HT-29 (cell line): ENCODE measurements around the gene PASD1. TPM values are rescaled to one million over a fixed set of nuclear protein-coding genes. Genes with fewer than 3 reads are reported as not detected.
"Not testable (repeated sequence)": the region's sequence is repeated elsewhere in the genome, so short reads cannot be mapped to it uniquely, and the experiment has no call there.

ENCODE experiments used
- DNase-seq: peaks from one replicate; pipeline ENCODE4 v3.0.0-alpha.2; 2015; ENCODE audit warnings: low spot score
- total RNA-seq: library from RNA; depleted of rRNA; stranded (reverse); fragments of >200 nt; shearing (Covaris generic); gene quantifications from 2 replicates; pipeline ENCODE4 v1.2.3, GENCODE V29; 2014; rRNA removed

The PASD1 gene, protein sequence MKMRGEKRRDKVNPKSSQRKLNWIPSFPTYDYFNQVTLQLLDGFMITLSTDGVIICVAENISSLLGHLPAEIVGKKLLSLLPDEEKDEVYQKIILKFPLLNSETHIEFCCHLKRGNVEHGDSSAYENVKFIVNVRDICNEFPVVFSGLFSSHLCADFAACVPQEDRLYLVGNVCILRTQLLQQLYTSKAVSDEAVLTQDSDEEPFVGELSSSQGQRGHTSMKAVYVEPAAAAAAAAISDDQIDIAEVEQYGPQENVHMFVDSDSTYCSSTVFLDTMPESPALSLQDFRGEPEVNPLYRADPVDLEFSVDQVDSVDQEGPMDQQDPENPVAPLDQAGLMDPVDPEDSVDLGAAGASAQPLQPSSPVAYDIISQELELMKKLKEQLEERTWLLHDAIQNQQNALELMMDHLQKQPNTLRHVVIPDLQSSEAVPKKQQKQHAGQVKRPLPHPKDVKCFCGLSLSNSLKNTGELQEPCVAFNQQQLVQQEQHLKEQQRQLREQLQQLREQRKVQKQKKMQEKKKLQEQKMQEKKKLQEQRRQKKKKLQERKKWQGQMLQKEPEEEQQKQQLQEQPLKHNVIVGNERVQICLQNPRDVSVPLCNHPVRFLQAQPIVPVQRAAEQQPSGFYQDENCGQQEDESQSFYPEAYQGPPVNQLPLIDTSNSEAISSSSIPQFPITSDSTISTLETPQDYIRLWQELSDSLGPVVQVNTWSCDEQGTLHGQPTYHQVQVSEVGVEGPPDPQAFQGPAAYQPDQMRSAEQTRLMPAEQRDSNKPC
- total RNA-seq = not detected in 2 replicates

DNA sequence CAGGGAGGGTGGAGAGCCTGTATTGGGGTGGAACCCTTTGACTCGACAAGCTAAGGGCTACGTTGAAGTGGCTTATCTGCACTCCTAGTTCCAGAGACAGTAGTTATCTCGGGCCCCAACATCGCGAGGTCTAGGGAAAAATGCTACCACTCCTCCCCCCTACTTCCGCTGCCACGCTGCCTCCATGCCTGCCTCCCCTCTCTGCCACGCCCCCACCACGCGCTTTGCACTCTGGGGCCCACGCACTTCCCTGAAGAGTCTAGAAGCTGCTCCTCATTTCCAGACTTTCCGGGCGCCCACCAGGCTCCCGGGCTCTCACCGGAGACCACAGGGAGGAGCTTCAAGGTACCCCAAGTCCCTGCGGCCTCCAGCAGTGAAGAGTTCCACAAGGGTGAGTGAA lies at the start of gene PASD1:
PASD1 (plus strand) TSS at position 227 of the 400 bp plus-strand sequence. CDS start 37,879 bp downstream, outside the sequence.
- no peak for DNase-seq

DNA sequence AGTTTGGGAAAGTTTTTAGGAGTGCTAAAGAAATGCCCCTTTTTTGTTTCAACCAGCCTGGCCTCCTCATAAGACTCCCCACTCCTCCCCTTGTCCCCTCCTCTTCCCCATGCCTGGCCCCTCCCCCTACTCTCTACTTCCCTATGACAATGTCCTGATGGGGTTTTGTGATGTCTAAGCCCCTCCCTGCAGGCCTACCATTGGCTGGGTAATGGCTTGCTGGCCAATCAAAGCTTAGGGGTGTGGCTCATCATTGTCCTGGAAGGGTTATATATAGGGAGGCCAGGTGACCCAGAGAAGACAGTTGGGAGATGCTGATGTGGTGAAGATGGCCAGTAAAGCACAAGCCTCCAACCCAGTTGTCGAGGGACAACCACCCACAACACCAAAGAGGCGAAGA lies 48.2 kb upstream of the PASD1 start:
- no peak for DNase-seq

DNA sequence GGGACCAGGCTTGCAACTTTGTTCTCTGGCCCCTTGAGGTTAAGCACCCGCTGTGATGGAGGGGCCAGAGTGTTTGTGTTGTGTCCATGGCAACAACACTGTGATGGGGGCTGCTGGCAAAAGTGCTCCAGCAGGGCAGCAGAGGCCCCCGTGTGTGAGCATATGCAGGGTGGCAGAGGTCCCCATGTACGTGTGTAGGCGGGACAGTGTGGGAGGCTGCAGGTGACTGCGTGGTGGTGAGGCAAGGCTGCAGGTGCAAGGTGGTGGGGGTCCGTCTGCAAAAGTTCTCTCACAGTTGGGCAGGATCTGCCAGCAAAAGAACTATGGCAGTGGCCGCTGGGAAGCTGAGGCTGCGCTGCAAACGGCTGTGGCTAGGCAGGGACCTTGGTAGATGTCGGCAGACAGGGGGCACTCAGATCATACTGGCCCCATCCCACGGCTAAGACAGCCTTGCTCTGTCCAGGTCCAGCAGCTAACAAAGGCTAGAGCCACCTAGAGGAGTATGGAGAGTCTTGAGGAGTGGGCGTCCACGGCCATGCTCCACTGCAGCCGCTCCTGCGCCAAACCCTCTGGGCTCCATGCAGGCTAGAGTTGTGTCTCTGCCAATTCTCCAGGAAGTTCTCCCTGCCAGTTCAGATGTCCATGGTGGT lies 46.8 kb upstream of the PASD1 start:
- DNase-seq = no peak

DNA sequence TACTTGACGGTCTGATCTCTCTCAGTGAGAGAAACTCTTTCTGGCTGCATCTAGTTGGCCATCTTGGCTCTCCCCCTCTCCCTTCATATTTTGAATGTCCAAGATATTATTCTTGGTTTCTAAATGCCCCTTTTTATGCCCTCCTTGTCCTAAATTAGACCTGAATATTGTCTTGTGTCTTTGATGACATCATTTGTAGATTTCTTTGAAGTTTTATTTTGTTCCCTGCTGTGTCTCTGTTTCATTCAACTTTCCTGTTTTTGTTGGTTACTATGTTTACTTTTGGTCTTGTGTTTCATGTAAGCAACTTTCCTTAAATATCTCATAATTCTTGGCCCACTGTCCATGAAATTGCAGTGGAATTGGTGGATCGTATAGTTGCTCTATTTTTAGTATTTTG lies 46.1 kb upstream of the PASD1 start:
- no peak for DNase-seq

DNA sequence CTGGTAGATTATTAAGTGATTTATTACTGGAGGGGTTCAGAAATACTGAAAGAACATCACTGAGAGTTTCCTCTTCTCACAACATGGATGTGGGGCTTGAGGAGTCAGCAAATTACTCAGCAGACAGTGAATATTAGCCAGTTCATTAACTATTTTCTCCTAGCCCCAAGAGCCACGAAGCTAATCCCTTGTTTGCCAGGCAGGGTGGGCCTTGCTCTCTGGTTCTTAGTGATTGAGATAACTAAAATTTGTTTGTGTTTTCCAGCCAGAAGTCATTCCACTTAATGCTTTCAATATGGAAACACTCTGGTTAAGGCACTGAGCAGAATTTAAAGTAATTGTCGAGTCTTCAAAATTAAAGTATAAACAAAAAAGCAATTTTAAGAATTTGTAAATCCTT lies 40.1 kb upstream of the PASD1 start:
- DNase-seq = no peak

DNA sequence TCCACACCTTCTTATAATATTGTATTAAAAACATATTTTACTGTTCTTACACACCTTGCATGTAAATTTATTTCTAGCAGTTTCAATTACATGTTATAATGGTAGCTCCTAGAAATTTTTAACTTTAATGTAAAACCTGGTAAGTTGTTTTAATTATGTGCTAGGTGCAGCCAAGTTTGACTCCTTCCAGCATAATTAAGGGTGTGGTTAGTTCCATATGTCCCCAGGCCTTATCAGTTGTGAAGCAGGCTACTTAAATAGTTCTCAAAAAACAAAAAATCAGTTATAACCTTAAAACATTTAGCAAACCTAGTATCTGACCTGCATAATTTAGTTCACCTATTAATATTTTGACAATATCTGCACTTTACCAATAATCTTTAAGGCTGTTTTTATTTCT lies 26.9 kb upstream of the PASD1 start:
- DNase-seq = no peak

DNA sequence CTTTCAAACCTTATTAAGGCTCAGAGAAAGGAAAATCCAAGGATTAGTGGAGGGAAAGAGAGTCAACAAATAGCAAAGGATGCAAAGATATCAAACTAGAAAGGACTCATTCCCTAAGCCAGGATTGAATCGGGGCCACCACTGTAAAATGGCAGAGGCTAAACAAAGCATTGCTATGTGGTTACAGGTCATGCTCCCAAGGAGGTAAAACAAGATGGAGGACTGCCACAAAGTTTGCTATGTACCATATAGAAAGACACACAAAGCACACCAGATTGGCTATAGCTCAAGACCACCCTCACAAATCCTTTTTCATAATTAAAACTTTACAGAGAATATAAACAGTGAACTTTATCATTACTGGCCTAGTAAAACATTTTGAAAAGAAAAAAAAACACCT lies 25.9 kb upstream of the PASD1 start:
- DNase-seq = no peak

DNA sequence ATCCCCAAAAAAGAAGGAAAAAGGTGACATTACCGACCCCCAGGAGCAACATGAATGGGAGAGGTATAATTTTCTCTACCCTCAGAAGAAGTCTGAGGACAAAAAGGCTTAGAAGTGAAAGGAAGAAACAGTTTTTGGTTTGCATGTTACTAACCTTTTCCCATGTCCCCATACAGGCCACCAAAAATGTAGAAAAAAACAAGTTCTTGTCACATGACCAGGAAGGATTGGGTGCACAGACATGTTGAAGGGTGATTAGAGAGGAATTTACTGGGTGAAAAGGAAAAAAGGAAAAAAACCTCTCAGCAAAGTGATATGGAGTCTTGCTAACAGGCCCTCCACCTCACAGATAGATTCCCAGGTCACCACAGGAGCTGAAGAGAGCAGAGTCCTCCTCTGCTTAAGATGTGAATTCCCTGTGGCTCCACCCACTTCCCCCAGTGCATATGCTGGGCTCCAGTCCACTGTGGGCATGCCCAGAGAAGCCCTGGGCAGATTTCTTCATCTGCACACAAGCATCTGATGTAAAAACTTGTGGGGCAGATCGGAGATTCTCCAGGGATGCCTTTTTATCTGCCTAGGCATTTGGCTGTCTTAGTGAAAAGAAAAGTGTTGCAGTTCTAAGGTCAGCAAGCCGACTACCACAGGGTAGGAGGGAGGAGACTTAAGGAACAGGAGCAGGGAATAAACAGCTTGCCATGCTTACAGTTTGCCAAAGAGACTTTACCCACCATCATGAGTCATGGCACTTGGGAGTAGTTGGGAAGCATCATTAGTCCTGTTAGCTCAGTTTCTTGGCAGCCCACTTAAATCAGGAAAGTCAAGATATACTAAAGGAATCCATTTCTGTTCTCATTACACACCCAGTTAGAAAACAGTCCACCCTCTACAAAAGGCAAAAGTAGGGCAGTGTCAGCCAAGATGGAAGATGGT lies 25.0 kb upstream of the PASD1 start:
- DNase-seq = no peak

DNA sequence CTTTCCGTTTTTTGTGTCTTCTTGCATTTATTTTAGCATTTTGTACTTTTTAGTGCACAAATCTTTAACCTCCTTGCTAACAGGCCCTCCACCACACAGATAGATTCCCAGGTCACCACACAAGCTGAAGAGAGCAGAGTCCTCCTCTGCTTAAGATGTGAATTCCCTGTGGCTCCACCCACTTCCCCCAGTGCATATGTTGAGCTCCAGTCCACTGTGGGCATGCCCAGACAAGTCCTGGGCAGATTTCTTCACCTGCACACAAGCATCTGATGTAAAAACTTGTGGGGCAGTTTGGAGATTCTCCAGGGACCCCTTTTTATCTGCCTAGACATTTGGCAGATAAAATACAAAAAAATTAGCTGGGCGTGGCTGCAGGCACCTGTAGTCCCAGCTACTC lies 19.8 kb upstream of the PASD1 start:
- no peak for DNase-seq

DNA sequence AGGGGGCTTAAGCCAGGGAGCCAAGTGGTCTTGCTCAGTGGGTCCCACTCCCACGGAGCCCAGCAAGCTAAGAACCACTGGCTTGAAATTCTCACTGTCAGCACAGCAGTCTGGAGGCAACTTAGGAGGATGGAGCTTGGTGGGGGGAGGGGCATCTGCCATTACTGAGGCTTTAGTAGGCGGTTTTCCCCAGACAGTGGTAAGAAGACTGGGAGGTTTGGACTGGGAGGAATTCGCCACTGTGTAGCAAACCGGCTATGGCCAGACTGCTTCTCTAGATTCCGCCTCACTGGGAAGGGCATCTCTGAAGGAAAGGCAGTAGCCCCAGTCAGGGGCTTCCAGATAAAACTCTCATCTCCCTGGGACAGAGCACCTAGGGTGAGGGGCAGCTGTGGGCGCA lies 17.2 kb upstream of the PASD1 start:
- DNase-seq = not testable (repeated sequence)

DNA sequence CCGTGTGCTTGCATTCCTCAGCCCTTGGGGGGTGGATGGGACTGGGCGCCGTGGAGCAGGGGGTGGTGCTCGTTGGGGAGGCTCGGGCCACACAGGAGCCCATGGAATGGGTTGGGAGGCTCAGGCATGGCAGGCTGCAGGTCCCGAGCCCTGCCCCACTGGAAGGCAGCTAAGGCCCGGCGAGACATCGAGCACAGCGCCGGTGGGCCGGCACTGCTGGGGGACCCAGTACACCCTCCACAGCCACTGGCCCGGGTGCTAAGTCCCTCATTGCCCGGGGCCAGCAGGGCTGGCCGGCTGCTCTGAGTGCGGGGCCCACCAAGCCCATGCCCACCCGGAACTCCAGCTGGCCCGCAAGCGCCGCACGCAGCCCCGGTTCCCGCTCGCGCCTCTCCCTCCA lies 12.3 kb upstream of the PASD1 start:
- DNase-seq = not testable (repeated sequence)

DNA sequence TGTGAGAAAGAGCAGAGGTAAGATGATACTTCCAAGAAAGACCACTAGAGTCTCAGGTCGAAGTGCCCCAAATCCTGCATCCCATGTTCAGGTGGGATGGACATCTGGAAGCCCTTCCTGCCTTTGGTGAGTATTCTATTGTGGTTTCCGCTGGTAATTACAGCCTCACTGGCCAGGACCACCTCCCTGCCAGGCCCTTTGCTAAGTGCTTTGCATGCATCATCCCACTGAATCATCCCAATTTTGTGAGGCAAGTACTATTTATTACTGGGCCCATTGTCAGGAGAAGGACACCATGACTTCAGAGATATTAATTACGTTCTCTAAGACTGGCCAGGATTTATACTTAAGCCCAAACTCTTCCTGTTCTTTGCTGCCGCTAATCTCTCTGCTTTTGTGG lies 10.7 kb upstream of the PASD1 start:
- DNase-seq = no peak

DNA sequence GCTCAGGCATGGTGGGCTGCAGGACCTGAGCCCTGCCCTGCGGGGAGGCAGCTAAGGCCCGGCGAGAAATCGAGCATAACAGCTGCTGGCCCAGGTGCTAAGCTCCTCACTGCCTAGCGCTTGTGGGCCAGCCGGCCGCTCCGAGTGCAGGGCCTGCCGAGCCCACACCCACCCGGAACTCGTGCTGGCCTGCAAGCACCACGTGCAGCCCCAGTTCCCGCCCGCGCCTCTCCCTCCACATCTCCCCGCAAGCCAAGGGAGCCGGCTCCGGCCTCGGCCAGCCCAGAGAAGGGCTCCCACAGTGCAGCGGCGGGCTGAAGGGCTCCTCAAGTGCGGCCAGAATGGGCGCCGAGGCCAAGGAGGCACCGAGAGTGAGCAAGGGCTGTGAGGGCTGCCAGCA lies 8.2 kb upstream of the PASD1 start:
- not testable (repeated sequence) for DNase-seq

DNA sequence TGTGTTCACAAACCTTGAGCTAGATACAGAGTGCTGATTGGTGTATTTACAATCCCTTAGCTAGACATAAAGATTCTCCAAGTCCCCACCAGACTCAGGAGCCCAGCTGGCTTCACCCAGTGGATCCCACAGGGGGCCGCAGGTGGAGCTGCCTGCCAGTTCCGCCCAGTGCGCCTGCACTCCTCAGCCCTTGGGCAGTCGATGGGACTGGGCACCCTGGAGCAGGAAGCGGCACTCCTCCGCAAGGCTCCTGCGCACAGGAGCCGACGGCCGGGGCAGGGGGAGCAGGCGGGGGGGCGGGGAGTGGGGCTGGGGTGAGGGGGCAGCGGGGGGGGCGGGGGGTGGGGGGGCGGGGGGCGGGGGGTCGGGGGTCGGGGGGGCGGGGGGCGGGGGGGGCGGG lies 990 bp upstream of the PASD1 start:
- not testable (repeated sequence) for DNase-seq

DNA sequence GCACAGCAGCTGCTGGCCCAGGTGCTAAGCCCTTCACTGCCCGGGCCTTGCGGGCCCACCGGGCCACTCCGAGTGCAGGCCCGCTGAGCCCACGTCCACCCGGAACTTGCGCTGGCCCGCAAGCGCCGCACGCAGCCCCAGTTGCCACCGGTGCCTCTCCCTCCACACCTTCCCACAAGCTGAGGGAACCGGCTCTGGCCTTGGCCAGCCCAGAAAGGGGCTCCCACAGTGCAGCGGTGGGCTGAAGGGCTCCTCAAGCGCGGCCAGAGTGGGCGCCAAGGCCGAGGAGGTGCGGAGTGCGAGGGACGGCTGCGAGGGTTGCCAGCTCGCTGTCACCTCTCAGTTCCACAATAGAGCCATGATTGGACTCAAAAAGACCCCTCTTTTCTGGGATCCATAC lies 472 bp upstream of the PASD1 start:
- DNase-seq = not testable (repeated sequence)

DNA sequence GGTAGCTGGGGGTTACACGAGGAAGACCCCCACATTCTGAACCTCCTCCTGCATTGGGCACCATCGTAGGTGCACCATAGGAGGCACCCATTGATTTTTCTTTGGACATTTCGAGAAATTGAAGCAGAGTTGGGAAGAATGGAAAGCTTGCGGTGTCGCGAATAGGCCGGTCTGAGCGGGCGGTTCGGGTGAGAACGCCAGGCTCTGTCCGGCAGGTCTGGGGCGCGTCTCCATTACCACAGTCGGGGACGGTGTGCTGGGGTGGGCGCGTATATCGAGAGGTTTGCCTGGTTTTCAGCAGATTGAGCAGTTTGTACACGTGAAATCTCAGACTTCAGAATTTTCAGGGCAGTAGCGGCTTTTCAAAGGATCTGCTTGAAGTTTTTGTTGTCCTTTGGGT lies 560 bp downstream of the PASD1 start:
- no peak for DNase-seq

DNA sequence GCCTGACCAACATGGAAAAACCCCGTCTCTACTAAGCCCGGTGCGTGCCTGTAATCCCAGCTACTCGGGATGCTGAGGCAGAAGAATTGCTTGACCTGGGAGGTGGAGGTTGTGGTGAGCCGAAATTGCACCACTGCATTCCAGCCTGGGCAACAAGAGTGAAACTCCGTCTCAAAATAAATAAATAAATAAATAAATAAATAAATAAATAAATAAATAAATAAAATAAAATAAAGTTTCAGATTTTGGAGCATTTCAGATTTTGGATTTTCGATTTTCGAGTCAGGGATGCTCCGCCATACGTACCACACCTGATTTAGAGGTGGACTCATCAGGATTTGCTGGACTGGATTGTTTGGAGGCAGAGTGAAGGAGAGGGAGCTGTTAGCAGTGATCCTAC lies 3.4 kb downstream of the PASD1 start:
- not testable (repeated sequence) for DNase-seq

DNA sequence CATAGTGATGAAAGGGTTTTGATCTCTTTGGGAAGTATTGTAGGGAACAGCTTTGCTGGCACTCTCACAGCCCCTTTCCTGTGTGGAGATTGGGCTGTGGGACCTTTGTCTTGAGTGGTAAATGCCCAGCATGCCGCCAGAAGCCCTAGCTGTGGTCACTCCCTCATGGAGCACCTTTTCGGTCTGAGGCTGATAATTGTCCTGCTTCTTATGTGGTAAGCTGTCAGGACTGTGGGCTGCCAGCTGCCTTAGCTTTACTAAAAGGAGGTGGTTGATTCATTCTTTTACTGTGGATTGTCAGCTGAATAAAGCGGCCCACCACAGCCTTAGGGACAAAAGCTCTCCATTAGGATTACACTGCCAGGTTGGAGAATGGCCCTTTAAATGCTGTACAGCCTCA lies 7.1 kb downstream of the PASD1 start:
- no peak for DNase-seq

DNA sequence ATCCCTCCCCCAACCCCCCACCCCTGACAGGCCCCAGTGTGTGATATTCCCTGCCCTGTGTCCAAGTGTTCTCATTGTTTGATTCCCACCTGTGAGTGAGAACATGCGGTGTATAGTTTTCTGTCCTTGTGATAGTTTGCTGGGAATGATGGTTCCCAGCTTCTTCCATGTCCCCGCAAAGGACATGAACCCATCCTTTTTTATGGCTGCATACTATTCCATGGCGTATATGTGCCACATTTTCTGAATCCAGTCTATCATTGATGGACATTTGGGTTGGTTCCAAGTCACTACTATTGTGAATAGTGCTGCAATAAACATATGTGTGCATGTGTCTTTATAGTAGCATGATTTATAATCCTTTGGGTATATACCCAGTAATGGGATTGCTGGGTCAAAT lies 29.9 kb downstream of the PASD1 start:
- not testable (repeated sequence) for DNase-seq

DNA sequence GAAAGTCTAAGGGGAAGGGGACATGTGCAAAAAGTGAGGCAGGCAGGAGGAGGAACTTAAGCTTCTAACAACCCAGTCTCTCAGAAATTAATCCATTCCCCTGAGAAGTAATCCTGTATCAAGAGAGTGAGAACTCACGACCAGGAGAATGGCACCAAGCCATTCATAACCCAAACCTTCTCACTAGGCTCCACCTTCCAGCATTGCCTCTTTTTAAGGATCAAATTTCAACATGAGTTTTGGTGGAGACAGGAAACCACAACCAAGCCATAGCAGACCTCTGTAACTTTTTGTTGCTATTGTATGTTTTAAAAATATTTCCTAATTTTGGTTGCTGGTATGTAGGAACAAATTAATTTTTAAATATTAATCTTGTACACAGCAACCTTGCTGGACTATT lies 32.8 kb downstream of the PASD1 start:
- DNase-seq = no peak

DNA sequence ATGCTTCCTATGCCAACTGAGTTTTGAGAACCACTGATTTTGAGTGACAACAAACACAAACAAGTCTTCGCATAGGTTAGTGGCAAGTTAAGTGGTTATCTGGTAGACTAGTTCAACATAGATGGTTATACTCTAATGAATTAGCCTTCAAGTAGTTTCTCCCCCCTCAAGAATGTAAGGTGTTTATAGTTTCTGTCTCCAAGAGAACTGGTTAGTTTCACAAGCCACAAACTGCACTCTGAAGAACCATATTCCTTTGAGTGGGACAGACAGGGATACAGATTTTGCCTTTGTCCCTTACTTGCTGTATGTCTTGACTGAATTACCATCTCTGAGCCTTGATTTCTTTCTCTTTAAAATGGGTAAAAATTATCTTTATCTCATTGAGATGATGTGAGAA lies 41.5 kb downstream of the PASD1 start:
- DNase-seq = no peak
